Activated naive CD4-positive, alpha-beta T cell (primary cell): ENCODE results near the gene TTC32.
A peak's percentile ranks its signal among the peaks of the same experiment; 100 is the strongest.

Experiments
- DNase-seq, 4 experiments: peaks; one replicate each; lab custom pipeline; 2025; lab: John Stamatoyannopoulos, UW

Gene TTC32

GRCh38 chr2:19876751-19877150 is 25.0 kb downstream of the TTC32 start:
- DNase-seq: no peak

DNA sequence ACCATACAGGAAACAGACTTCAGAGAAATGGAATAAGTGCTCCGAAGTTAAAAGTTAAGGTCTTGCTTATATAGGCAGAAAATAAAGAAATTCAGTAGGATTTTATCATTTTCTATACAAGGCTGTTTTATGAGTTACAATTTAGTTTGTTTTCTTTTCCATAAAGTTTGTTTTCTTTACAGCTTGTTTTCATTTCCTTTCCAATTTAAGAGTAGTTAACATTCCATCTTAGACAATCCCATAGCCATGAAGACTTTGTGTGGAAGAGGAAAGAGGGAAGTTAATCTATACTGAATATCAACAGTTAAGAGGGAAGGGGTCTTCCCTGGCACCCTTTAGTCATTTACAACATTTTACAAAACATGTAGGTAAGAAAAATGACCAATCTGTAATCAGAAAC is 26.5 kb downstream of the TTC32 start:
- DNase-seq: no peak

- DNase-seq: no peak
Observed at GRCh38 chr2:19874726-19875125, 27.1 kb downstream of the TTC32 start.

DNA sequence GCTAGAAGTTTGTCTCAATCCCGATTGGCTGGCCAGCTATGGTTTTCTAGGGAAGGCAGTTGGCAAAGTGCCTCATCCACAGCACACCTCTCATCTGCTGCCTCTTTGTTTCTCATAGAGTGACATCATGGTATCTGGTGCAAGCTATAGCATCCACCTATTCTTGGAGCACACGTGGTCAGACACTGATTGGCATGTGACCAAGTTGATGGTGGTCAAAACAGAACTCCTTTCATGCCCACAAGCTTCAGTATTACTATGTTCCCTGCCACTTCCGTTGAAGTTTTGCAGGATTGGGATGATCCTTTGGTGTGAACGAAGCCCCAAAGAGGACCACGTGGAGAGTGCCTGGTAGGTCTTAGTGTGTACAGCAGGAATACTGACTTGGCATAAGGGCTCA is 28.8 kb downstream of the TTC32 start:
- DNase-seq: no peak

- DNase-seq: no peak
Observed at GRCh38 chr2:19872302-19872701, 29.5 kb downstream of the TTC32 start.

DNA sequence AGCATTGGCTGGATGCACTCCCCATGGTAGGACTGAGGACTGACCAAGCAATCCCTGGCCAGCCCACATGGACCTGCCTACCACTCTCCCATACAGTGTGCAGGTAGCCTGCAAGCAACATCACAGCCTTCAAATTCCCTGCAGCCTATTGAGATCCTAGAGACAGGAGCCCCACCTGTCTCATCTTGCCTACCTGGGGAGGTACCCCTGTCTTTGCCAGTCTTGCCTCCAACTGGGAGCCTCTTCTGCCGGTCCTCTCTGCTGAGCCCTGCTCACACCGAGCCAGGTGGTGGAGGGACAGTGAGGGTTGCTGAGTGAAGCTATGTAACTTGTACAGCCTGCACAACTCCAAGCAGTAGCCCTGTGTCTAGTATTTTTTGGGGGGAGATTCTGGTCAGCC is 29.9 kb downstream of the TTC32 start:
- DNase-seq: no peak

- no peak for DNase-seq
Observed at GRCh38 chr2:19870792-19871191, 31.0 kb downstream of the TTC32 start.

- peak; percentile 9 to 67 (median 36) for DNase-seq
Observed at GRCh38 chr2:19868701-19869580, 32.8 kb downstream of the TTC32 start.

- DNase-seq: no peak
Observed at GRCh38 chr2:19868224-19868623, 33.6 kb downstream of the TTC32 start.

GRCh38 chr2:19866771-19867170 is 35.0 kb downstream of the TTC32 start:
- no peak for DNase-seq

- DNase-seq: no peak
Observed at GRCh38 chr2:19865151-19865550, 36.6 kb downstream of the TTC32 start.

GRCh38 chr2:19864381-19864780 is 37.4 kb downstream of the TTC32 start:
- DNase-seq: no peak

DNA sequence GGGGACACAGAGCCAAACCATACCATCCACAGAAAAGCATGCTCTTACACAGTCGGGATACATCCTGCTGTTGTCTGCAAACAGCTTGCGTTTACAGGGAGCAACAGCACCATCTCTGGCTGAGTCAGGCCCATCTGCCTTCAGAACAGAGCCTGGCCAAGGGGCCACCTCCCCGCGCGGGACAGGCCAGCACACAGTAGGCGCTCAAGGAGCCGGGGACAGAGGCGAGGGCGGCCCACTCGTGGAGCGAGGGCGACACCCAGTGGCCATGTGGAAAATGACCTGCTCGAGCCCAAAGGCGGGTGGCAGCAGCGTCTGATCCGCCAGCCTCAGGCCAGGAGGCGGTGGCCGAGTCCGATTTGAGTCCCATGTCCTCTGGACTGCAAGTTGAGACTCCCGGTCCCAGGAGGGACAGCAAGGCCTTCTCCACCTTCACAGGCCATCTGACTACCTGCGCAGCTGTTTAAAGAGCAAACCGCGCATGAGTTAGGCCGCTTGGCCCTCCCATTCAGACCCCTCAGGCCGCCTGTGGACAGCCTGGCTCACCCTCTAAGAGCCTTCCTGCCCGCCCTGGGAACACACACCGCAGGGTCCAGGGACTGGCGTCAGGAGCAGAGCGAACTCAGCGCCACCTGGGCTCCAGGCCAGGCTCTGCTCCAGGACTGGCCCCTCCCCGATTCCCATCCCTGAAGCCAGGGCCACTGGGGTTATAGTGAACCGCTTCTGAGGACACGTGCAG is 38.3 kb downstream of the TTC32 start:
- peak; percentile 38 to 66 (median 54) for DNase-seq

- DNase-seq: no peak
Observed at GRCh38 chr2:19861813-19862212, 40.0 kb downstream of the TTC32 start.

- no peak for DNase-seq
Observed at GRCh38 chr2:19860022-19860421, 41.8 kb downstream of the TTC32 start.

DNA sequence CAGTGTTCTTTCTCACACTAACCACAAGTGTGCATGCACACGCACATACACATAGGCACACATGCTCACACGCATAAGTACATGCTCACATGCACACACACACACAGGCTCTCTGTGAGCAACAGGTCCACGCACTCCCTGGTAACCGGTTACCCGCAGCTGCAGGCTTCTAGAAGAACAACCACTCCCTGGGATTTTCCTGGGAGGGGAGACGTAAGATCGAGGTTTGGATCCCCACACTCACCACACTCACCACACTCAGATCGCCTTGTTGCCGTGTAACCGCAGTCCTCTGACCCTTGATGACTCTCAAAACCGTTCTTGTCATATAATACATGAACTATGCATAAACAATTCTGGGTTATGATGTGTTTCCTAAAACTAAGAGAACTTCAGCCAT is 42.2 kb downstream of the TTC32 start:
- DNase-seq: no peak

GRCh38 chr2:19857806-19858205 is 44.0 kb downstream of the TTC32 start:
- no peak for DNase-seq

- DNase-seq: no peak
Observed at GRCh38 chr2:19857100-19857499, 44.7 kb downstream of the TTC32 start.

- DNase-seq: no peak
Observed at GRCh38 chr2:19855542-19856431, 46.0 kb downstream of the TTC32 start.

GRCh38 chr2:19854596-19855541 is 46.9 kb downstream of the TTC32 start:
- no peak for DNase-seq

DNA sequence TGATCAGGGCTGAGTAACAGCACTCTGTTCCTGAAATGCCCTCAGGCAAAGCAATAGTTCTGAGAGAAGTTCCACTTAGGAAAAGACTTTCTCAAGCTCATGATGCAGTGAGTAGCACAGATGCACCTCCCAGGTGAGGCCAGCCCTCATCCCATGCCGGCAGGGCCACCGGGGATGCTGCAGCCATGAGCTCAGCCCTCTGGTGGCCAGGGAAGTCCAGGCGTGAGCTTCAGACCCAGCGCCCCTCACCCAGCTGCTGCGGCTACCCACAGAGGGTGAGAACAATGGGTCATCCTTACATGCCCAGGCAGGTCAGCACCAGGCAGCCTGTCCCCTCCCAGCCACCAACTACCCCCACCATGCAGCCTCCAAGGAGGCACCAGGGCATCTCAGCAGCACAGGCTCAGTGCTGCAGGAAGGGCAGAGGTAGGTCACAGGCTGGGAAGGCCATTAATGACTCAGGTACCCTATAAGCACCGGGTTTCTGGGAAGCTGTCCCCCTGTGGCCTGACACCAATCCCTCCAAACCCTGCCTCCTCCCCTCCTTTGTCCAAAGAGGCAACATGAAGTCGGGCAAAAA is 50.6 kb downstream of the TTC32 start:
- no peak for DNase-seq
